ENCODE measurements around the gene TMEM74B. TPM values are rescaled to one million over a fixed set of nuclear protein-coding genes. Genes with fewer than 3 reads are reported as not detected.

Gene TMEM74B
- total RNA-seq, 1 donor from 2014 or later: 2.7 TPM

GRCh38 chr20:1197801-1198200 lies 13.0 kb upstream of the TMEM74B start:
- Mint-ChIP-seq H3K27ac (ENCODE audit: unreplicated experiment) (no peak overlapping the region), H3K4me3 (no peak overlapping the region), H3K9me3 (no peaks in the 10 kb centered on the region), H3K36me3 (ENCODE audit: low read depth) (no peaks in the 10 kb centered on the region), H3K27me3 (ENCODE audit: low read depth) (peaks cover 4% of the 10 kb centered on the region), H3K4me1 (no peaks in the 10 kb centered on the region)
- no peak for TF ChIP-seq CTCF (conservative IDR thresholded peaks at IDR 0.05)
- no peak for DNase-seq (ENCODE audit: low read depth, low spot score)

- H3K36me3 Mint-ChIP-seq (ENCODE audit: low read depth): no peaks in the 10 kb centered on the region
- H3K27me3 Mint-ChIP-seq (ENCODE audit: low read depth): peaks cover 4% of the 10 kb centered on the region
- no peak overlapping the region for H3K27ac Mint-ChIP-seq (ENCODE audit: unreplicated experiment)
- no peak overlapping the region for H3K4me3 Mint-ChIP-seq
- no peak for TF ChIP-seq CTCF (conservative IDR thresholded peaks at IDR 0.05)
- no peaks in the 10 kb centered on the region for H3K9me3 Mint-ChIP-seq
- no peaks in the 10 kb centered on the region for H3K4me1 Mint-ChIP-seq
- no peak for DNase-seq (ENCODE audit: low read depth, low spot score)
These were observed 11.9 kb upstream of the TMEM74B start for GRCh38 chr20:1196634-1197033.

- no peaks in the 10 kb centered on the region for H3K4me1 Mint-ChIP-seq
- no peak for TF ChIP-seq CTCF (conservative IDR thresholded peaks at IDR 0.05)
- no peaks in the 10 kb centered on the region for H3K36me3 Mint-ChIP-seq (ENCODE audit: low read depth)
- H3K27ac Mint-ChIP-seq (ENCODE audit: unreplicated experiment): no peak overlapping the region
- H3K4me3 Mint-ChIP-seq: no peak overlapping the region
- DNase-seq (ENCODE audit: low read depth, low spot score): no peak
- peaks cover 15% of the 10 kb centered on the region for H3K27me3 Mint-ChIP-seq (ENCODE audit: low read depth)
- no peaks in the 10 kb centered on the region for H3K9me3 Mint-ChIP-seq
These were observed 10.4 kb upstream of the TMEM74B start for GRCh38 chr20:1195226-1195625.

GRCh38 chr20:1191299-1191698 lies 6.5 kb upstream of the TMEM74B start:
- Mint-ChIP-seq H3K36me3 (ENCODE audit: low read depth) (no peaks in the 10 kb centered on the region), H3K4me3 (no peak overlapping the region), H3K9me3 (no peaks in the 10 kb centered on the region), H3K27me3 (ENCODE audit: low read depth) (peaks cover 28% of the 10 kb centered on the region), H3K27ac (ENCODE audit: unreplicated experiment) (no peak overlapping the region), H3K4me1 (no peaks in the 10 kb centered on the region)
- TF ChIP-seq CTCF (conservative IDR thresholded peaks at IDR 0.05): no peak
- no peak for DNase-seq (ENCODE audit: low read depth, low spot score)

GRCh38 chr20:1190847-1191246 lies 6.1 kb upstream of the TMEM74B start:
- DNase-seq (ENCODE audit: low read depth, low spot score): no peak
- Mint-ChIP-seq H3K27me3 (ENCODE audit: low read depth) (peaks cover 31% of the 10 kb centered on the region), H3K27ac (ENCODE audit: unreplicated experiment) (no peak overlapping the region), H3K4me1 (no peaks in the 10 kb centered on the region), H3K4me3 (no peak overlapping the region), H3K9me3 (no peaks in the 10 kb centered on the region), H3K36me3 (ENCODE audit: low read depth) (no peaks in the 10 kb centered on the region)
- TF ChIP-seq CTCF (conservative IDR thresholded peaks at IDR 0.05): no peak

GRCh38 chr20:1189827-1190226 lies 5.0 kb upstream of the TMEM74B start:
- H3K27me3 Mint-ChIP-seq (ENCODE audit: low read depth): peaks cover 30% of the 10 kb centered on the region
- H3K9me3 Mint-ChIP-seq: no peaks in the 10 kb centered on the region
- no peak for DNase-seq (ENCODE audit: low read depth, low spot score)
- no peaks in the 10 kb centered on the region for H3K4me1 Mint-ChIP-seq
- no peaks in the 10 kb centered on the region for H3K36me3 Mint-ChIP-seq (ENCODE audit: low read depth)
- H3K27ac Mint-ChIP-seq (ENCODE audit: unreplicated experiment): no peak overlapping the region
- no peak overlapping the region for H3K4me3 Mint-ChIP-seq
- no peak for TF ChIP-seq CTCF (conservative IDR thresholded peaks at IDR 0.05)

Data from neural crest cell (in vitro differentiated cells).